HG03196 (cell line): Measurements from ENCODE around the gene PDGFD.

Experiments
- ATAC-seq: cut with Tn5 transposase; IDR thresholded peaks from one replicate; pipeline ENCODE4 v1.9.1; 2021; ENCODE audit not compliant: unreplicated experiment

The PDGFD gene

GRCh38 chr11:104164028-104164520 is at the start of gene PDGFD:
TSS of gene PDGFD (minus strand) at chr11:104164147.
- peak; percentile 91 for ATAC-seq

GRCh38 chr11:104206936-104207335 is 43.0 kb upstream of the PDGFD start:
- no peak for ATAC-seq

GRCh38 chr11:104205838-104206237 is 41.9 kb upstream of the PDGFD start:
- no peak for ATAC-seq

- no peak for ATAC-seq
These were observed 36.7 kb upstream of the PDGFD start for GRCh38 chr11:104200688-104201087.

- ATAC-seq: no peak
These were observed 35.1 kb upstream of the PDGFD start for GRCh38 chr11:104199053-104199452.

- ATAC-seq: no peak
These were observed 34.6 kb upstream of the PDGFD start for GRCh38 chr11:104198576-104198975.

GRCh38 chr11:104191124-104191523 is 27.2 kb upstream of the PDGFD start:
- ATAC-seq: no peak

GRCh38 chr11:104183593-104183992 is 19.6 kb upstream of the PDGFD start:
- ATAC-seq: no peak

- no peak for ATAC-seq
These were observed 11.8 kb upstream of the PDGFD start for GRCh38 chr11:104175769-104176168.

- no peak for ATAC-seq
These were observed 5.1 kb upstream of the PDGFD start for GRCh38 chr11:104169091-104169490.

GRCh38 chr11:104165014-104165413 is 1.1 kb upstream of the PDGFD start:
- no peak for ATAC-seq

GRCh38 chr11:104163100-104164027 is 583 bp downstream of the PDGFD start:
- no peak for ATAC-seq

- no peak for ATAC-seq
These were observed 2.0 kb downstream of the PDGFD start for GRCh38 chr11:104161751-104162450.

GRCh38 chr11:104159356-104159755 is 4.6 kb downstream of the PDGFD start:
- no peak for ATAC-seq

GRCh38 chr11:104155375-104155774 is 8.6 kb downstream of the PDGFD start:
- ATAC-seq: no peak

GRCh38 chr11:104154296-104154695 is 9.7 kb downstream of the PDGFD start:
- no peak for ATAC-seq

- no peak for ATAC-seq
These were observed 10.9 kb downstream of the PDGFD start for GRCh38 chr11:104152941-104153505.

GRCh38 chr11:104151404-104152204 is 12.3 kb downstream of the PDGFD start:
- ATAC-seq: no peak

GRCh38 chr11:104148706-104149105 is 15.2 kb downstream of the PDGFD start:
- ATAC-seq: no peak

GRCh38 chr11:104148074-104148473 is 15.9 kb downstream of the PDGFD start:
- no peak for ATAC-seq

- no peak for ATAC-seq
These were observed 17.0 kb downstream of the PDGFD start for GRCh38 chr11:104146943-104147342.
